HG03039 (cell line): ENCODE measurements around the gene NPFF.

ENCODE experiments used
- ATAC-seq: cut with Tn5 transposase; IDR thresholded peaks from one replicate; pipeline ENCODE4 v1.9.1; 2021; ENCODE audit warnings: mild to moderate bottlenecking, moderate library complexity; ENCODE audit not compliant: unreplicated experiment

Gene NPFF

DNA sequence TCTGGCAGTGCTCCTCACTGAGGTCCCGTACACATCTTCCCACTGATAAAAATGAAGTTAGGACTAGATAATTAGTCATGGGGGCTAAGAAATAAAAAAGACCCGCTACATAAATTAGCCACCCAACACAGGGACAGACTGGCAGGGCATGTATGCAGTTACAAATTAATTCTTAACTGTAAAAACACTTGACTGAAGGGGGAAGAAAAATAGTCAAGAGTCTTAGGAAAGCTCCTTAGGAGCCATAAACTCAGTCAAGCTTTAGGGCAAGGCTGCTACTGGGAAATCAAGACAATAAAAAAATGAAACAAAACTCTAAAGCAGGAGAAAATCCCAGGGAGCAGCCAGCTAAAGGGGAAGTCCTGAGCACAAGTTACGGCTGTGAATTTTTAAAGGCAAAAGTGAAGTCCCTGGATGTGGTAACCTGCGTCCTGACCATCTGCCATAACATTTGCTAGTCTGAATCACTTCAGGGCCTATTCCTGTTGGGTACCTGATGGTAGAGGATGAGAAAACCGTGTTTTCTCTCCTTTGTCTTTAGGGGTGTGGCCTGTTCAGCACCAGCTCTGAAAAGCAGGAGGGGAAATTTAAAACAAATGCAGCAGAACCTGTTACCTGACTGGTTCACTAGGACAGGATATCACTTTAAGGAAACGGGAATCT, 7.5 kb upstream of the NPFF start:
- no peak for ATAC-seq

GRCh38 chr12:53513712-53514410, 6.6 kb upstream of the NPFF start:
- no peak for ATAC-seq

DNA sequence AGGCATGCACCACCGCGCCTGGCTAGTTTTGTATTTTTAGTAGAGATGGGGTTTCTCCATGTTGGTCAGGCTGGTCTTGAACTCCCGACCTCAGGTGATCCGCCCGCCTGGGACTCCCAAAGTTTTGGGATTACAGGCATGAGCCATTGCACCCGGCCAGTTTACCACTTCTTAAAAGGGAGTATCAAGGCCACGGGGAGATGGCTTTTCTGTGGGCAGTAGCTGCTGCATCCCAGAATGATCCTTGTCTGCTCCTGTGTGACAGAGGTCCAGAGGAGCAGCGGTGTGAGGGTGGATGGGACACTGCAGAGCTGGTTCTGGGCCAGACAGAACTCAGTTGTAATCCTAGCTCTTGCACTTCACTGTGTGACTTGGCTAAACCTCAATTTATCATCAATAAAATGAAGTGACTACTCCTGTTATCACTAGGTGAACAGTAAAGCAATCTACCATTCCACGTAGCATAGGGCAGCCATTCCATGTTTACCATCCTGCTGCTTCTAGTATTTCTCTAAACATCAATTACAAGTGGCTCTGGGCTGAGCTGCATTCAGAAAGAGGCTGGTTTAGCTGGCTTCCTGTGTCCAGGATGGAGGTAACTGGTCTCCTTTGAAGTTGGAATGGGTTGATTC, 3.0 kb upstream of the NPFF start:
- no peak for ATAC-seq

GRCh38 chr12:53508534-53509170, 1.4 kb upstream of the NPFF start:
- ATAC-seq = no peak

DNA sequence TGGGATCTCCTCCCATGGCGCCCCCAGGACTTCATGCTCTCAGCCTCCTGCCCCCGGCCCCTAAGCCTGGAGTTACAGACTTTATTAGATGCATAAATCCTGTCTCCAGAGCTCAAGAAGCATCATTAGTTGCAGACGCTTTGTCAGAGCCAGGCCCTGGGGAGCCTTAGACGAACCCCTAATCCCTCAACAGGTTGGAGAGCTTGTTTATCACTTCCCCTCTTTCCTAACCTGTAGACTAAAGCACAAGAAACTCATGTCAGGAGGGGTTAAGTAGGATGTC, 260 bp upstream of the NPFF start:
- ATAC-seq = no peak

DNA sequence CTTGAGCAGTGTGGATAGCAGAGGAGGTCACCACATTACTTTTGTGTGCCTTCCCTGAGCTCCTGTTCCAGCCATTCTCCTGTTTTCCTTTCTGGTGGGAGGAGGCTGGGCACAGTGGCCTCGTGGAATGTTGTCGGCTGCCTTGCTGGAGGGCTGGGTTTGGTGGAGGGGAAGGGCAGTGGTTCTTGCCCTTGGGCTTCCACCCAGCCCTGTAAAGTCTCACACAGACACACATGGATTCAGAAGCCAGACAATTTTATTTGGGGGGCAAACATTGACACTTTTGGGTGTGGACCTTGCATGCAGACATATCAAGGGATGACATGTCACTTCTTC, 866 bp downstream of the NPFF start:
- ATAC-seq = no peak

DNA sequence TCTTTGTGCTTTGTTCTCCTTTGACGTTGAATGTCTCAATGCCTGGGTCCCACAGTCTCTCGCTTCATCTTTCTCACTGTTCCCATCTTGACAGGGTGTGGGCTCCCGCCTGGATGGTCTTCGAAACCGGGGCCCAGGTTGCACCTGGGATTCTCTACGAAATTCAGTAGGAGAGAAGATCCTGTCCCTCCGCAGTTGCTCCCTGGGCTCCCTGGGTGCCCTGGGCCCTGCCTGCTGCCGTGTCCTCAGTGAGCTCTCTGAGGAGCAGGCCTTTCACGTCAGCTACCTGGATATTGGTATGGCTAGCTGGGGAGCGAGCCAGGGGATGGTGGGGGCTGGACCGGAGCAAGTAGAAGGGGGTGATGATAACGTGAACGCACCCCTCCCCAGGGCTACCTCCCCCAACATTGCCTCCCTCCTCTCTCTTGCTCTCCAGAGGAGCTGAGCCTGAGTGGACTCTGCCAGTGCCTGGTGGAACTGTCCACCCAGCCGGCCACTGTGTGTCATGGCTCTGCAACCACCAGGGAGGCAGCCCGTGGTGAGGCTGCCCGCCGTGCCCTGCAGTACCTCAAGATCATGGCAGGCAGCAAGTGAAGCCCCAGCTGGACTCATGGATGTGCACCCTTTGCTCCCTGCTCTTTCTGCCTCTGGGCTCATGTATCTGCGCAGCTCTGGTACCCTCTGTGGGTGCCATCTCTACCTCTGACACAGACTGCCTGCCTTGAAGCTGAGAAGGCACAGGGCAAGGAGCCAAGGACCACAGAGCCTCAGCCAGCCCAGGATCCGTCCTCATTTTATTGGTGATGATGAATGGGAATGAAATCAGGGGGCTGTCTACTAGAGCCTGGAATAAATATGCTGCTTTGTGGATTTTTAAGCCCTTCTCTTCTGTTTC, 1.5 kb downstream of the NPFF start:
- ATAC-seq = no peak

DNA sequence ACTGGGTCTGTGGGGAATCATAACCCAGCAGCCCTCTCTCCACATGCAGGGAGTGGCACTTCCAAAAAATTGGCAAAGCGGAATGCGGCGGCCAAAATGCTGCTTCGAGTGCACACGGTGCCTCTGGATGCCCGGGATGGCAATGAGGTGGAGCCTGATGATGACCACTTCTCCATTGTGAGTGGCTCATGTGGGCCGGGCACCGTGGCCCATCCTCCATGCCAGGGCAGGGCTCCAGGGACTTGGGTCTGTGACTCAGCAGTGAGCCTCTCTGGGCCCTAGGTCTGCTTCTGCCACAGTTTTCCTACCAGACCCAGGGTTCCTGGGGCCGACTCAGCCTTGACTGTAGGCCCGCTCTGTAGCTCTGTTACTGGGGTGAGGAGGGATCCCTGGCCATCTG, 2.2 kb downstream of the NPFF start:
- ATAC-seq = no peak

DNA sequence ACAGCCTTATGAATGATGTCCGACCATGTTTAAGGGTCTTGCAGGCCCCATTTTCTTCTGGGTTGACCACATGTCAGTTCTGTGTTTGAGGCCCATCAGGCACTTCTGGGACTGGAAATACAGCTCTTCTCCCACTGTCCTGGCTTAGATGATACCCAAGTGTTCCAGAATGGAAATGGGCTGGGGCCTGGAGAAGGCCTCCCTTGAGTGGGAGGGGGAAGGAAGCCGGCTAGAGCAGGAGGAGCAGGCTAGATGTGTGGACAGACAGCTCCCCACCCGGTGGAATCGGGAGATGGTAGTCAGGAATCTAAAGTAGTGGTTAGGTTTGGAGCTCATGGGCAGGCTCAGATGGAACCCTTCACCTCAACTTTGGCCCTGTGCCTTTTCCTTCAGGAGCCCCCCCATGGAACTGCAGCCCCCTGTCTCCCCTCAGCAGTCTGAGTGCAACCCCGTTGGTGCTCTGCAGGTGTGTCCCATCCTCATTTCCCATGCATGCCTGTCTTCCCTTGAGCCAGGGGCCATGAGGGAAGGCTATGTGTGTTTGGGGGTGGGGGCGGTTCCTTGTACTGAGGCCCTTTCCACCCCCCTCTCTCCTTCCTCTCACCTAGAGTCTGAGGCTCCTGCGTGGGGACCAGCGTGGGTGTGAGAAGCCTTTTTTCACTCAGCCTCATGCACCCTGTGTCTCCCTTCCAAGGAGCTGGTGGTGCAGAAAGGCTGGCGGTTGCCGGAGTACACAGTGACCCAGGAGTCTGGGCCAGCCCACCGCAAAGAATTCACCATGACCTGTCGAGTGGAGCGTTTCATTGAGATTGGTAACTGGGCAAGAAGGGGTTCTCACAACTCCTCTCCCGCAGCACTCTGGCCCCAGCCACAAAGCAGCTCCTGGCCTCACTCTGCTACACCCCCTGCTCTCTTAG, 3.0 kb downstream of the NPFF start:
- no peak for ATAC-seq

GRCh38 chr12:53502983-53503728, 4.1 kb downstream of the NPFF start:
- ATAC-seq = no peak

DNA sequence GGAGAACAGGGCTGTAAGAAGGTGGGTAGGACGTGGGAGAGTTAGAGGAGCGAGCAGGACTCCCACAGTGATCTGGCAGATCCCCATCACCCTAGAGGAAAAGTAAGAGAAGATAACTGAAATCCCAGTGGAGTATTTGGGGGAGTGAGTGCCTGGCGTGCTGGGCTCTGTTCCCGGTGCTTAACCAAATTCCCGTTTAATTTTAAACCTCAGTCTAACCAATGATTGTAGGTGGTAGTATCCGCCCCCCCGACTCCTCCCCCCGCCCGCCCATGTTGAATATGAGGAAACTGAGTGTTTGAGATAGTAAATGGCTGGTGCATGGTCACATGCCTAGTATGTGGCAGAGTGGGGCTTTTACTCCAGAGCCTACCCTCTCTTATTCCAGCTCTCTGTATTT, 5.0 kb downstream of the NPFF start:
- ATAC-seq = no peak

- ATAC-seq = no peak
These were observed 5.6 kb downstream of the NPFF start for GRCh38 chr12:53501615-53502181.

DNA sequence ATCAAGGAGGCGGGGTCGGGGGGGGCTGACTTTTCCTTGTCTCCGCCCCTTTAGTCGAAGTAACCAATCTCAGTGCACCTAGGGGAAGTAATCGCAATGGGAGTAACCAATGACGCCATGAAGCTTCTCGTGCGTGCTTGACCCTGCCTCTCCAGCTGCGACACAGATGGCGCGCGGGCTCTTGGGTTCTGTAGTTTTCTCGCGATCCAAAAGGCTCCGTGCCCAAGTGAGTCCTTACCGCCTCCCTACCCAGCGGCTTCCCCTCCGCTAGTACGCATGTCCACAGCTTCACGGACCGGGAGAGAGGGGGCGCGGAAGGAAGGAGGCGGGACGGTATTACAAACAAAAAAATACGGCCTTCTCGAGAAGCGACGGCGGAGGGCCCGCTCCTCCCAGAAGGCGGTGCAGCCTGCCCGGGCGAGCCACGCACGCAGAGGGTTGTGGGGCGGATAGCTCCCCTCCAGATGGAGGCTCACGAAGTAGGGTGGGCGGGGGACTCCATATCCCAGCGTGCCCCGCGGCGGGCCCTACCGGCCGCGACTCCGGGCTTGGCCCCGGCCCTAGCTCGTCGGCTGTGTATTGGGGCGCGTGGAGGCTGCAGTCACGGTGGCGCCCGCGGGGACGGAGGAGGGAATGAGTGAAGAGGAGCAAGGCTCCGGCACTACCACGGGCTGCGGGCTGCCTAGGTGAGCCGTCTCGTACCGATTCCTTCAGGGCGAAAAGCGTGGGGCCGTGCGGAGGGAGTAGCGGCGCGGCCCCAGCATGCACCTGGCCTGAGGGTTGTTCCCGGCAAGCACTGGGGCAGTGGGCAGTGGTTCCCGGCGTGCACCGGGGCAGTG, 6.3 kb downstream of the NPFF start, which contains the start of gene TARBP2:
TSS of gene TARBP2 (plus strand) at position 508 of the 839 bp plus-strand sequence. CDS start at position 634, 126 bp downstream.
- peak; percentile 73 for ATAC-seq

DNA sequence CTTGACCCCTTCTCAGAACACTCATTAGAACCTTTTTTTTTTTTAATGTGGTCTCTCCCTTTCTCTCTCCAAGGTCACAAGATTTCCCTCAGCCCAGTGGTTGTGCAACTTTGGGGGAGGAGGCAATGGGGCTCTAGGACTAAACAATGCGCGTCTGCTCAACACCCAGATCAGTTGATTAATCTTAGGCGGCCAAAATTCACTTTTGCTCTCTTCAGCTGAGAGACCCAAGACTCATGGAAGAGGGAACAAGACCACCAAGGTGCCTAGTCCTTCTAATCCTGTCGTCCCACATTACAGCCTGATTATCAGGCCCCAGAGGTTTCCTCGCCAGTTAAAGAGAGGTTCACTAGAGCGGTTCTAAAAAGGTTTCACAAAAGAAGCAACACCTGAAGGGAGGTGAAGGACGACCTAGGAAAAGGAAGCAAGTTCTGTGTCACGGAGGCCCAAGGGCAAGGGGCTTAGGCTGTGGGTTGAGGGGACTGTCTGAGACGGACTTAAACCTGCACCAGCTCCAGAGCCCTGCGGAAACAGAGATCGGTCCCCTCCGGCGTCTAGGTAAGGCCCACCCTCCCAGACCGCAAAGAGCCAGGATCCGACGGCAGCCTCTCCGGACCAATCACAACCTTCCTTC, 7.0 kb downstream of the NPFF start:
- ATAC-seq = no peak

DNA sequence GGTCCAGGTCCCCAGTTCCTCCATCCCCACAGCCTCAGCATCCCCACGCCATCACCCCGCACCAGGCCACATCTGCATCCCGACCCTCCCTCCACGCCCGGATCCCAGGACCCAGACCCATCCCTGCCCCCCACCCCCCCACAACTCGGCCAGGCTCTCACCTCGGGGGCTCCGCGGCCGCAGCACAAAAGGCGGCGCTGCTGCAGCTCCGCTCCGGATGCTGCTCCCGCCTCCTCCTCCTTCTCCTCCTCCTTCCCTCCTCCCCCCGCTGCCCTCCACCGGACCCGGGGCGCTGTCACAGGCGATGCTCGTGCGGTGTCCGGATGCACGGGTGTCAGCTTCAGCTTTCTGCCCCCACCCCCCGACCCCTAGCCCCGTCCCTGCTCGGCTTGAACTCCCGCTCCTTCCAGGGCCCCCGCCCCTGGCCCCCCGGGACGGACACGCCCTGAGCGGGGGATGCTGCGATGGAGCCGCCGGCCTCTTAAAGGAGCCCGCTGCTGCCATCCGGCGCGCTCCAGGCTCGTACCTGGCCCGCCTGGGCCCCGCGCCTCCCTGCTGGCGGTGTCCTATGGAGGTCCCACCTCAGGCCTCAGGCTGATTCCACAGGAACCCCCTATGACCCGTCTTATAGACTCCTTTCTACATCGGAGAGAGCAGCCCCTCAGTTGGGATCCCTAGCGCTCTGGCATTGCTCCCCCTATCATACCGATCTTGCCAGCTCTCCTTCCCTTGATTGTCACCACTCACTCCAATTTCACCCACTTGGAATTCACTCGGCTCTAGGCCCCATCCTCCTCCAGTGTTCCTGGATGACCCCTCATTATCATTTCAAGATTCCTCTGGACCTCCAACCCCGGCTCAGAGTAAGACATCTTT, 7.8 kb downstream of the NPFF start, which contains the start of gene MAP3K12:
TSS of gene MAP3K12 (minus strand) at position 193 of the 876 bp plus-strand sequence. CDS start 12,067 bp downstream, outside the sequence.
- ATAC-seq = no peak

GRCh38 chr12:53498235-53498630, 9.1 kb downstream of the NPFF start:
- ATAC-seq = no peak
